ENCODE results near the gene RAB5IF.

RAB5IF gene

GRCh38 chr20:36591281-36591680 lies 14.3 kb upstream of the RAB5IF start:
- TF ChIP-seq SIN3A (IDR thresholded peaks at IDR 0.05; ENCODE audit: borderline replicate concordance, insufficient read depth, low read length), result no peak
- TF ChIP-seq TAF1 (IDR thresholded peaks at IDR 0.05; ENCODE audit: borderline replicate concordance, insufficient read depth, low read length), result no peak
- TF ChIP-seq, protein P1, sequence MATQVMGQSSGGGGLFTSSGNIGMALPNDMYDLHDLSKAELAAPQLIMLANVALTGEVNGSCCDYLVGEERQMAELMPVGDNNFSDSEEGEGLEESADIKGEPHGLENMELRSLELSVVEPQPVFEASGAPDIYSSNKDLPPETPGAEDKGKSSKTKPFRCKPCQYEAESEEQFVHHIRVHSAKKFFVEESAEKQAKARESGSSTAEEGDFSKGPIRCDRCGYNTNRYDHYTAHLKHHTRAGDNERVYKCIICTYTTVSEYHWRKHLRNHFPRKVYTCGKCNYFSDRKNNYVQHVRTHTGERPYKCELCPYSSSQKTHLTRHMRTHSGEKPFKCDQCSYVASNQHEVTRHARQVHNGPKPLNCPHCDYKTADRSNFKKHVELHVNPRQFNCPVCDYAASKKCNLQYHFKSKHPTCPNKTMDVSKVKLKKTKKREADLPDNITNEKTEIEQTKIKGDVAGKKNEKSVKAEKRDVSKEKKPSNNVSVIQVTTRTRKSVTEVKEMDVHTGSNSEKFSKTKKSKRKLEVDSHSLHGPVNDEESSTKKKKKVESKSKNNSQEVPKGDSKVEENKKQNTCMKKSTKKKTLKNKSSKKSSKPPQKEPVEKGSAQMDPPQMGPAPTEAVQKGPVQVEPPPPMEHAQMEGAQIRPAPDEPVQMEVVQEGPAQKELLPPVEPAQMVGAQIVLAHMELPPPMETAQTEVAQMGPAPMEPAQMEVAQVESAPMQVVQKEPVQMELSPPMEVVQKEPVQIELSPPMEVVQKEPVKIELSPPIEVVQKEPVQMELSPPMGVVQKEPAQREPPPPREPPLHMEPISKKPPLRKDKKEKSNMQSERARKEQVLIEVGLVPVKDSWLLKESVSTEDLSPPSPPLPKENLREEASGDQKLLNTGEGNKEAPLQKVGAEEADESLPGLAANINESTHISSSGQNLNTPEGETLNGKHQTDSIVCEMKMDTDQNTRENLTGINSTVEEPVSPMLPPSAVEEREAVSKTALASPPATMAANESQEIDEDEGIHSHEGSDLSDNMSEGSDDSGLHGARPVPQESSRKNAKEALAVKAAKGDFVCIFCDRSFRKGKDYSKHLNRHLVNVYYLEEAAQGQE (IDR thresholded peaks at IDR 0.05; ENCODE audit: insufficient read depth in 1 of 2, low read depth in 2 of 2, low read length in 2 of 2), result no peak
- no peak for TF ChIP-seq FOXP2 (optimal IDR thresholded peaks at IDR 0.05; ENCODE audit: borderline replicate concordance, extremely low read depth, extremely low read length, insufficient read depth)
- no peak for TF ChIP-seq POLR2AphosphoS5 (IDR thresholded peaks at IDR 0.05; ENCODE audit: low read depth, low read length)

GRCh38 chr20:36591854-36592641 lies 13.5 kb upstream of the RAB5IF start:
- TF ChIP-seq FOXP2 (optimal IDR thresholded peaks at IDR 0.05; ENCODE audit: borderline replicate concordance, extremely low read depth, extremely low read length, insufficient read depth) (no peak), SIN3A (IDR thresholded peaks at IDR 0.05; ENCODE audit: borderline replicate concordance, insufficient read depth, low read length) (no peak), TAF1 (IDR thresholded peaks at IDR 0.05; ENCODE audit: borderline replicate concordance, insufficient read depth, low read length) (no peak)

DNA sequence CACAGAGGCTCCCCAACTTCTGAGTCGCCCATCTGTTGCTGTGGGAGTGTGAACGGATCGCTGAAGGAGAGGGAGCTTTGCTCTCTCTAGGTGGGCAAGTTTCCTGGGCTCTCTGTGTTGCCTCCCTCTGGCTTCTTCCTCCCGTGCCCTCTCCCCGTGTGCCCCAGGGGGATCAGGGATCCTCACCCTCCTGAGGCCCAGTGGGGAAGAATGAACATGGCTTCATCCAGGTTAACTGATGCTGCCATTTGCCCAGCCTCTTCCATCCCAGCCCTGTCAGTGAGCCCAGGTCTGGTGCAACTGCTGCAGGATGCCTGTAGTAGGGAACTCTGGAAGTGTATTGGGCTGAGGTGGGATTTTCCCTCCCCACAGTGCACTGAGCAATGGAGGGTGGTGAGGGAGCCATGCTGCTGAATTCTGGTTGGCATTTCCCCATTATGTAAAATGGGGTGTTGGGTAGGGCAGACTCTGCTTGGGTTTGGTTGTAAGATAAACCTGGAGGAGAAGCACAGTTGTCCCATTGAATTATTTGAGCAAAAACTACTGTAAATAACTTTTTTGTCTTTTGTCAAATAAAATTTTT lies 12.1 kb upstream of the RAB5IF start:
- TF ChIP-seq FOXP2 (optimal IDR thresholded peaks at IDR 0.05; ENCODE audit: borderline replicate concordance, extremely low read depth, extremely low read length, insufficient read depth) (no peak), TAF1 (IDR thresholded peaks at IDR 0.05; ENCODE audit: borderline replicate concordance, insufficient read depth, low read length) (no peak), POLR2AphosphoS5 (IDR thresholded peaks at IDR 0.05; ENCODE audit: low read depth, low read length) (no peak), SIN3A (IDR thresholded peaks at IDR 0.05; ENCODE audit: borderline replicate concordance, insufficient read depth, low read length) (no peak)
- TF ChIP-seq, protein P1 (IDR thresholded peaks at IDR 0.05; ENCODE audit: insufficient read depth in 1 of 2, low read depth in 2 of 2, low read length in 2 of 2), result no peak

- TF ChIP-seq, protein P1 (IDR thresholded peaks at IDR 0.05; ENCODE audit: insufficient read depth in 1 of 2, low read depth in 2 of 2, low read length in 2 of 2), result no peak
- TF ChIP-seq TAF1 (IDR thresholded peaks at IDR 0.05; ENCODE audit: borderline replicate concordance, insufficient read depth, low read length) (no peak), POLR2AphosphoS5 (IDR thresholded peaks at IDR 0.05; ENCODE audit: low read depth, low read length) (no peak), SIN3A (IDR thresholded peaks at IDR 0.05; ENCODE audit: borderline replicate concordance, insufficient read depth, low read length) (no peak), FOXP2 (optimal IDR thresholded peaks at IDR 0.05; ENCODE audit: borderline replicate concordance, extremely low read depth, extremely low read length, insufficient read depth) (no peak)
Observed at GRCh38 chr20:36599912-36600345, 5.7 kb upstream of the RAB5IF start.

- TF ChIP-seq FOXP2 (optimal IDR thresholded peaks at IDR 0.05; ENCODE audit: borderline replicate concordance, extremely low read depth, extremely low read length, insufficient read depth), result no peak
- TF ChIP-seq, protein P1 (IDR thresholded peaks at IDR 0.05; ENCODE audit: insufficient read depth in 1 of 2, low read depth in 2 of 2, low read length in 2 of 2), result no peak
- no peak for TF ChIP-seq POLR2AphosphoS5 (IDR thresholded peaks at IDR 0.05; ENCODE audit: low read depth, low read length)
- TF ChIP-seq TAF1 (IDR thresholded peaks at IDR 0.05; ENCODE audit: borderline replicate concordance, insufficient read depth, low read length), result no peak
- no peak for TF ChIP-seq SIN3A (IDR thresholded peaks at IDR 0.05; ENCODE audit: borderline replicate concordance, insufficient read depth, low read length)
Observed at GRCh38 chr20:36601540-36601939, 4.0 kb upstream of the RAB5IF start.

All from PFSK-1 (cell line).